A549 (cell line): ENCODE data around the gene KCNIP4. TPM values are rescaled to one million over a fixed set of nuclear protein-coding genes. Genes with fewer than 3 reads are reported as not detected.

Source experiments
- ATAC-seq, 2 experiments: fragments of 200-7000 bp in 1 of 2; fragments of >200 bp in 1 of 2; cut with Nextera tagmentation in 1 of 2; cut with Tn5 transposase in 1 of 2; 3 replicates each; pipeline versions ENCODE4 v1.8.0 to v1.9.1; 2018 to 2020; ENCODE audit warnings: mild to moderate bottlenecking in 1 of 2, moderate library complexity in 1 of 2
- CTCF ChIA-PET: fragments of 300-600 bp; sonication (Branson Sonifier 250); formaldehyde crosslinking; extraction: SDS; loops from one replicate; lab custom pipeline; 2021; ENCODE audit warnings: antibody characterized with exemption, inconsistent platforms; lab: Yijun Ruan, JAX
- POLR2A ChIA-PET: fragments of 350-600 bp; formaldehyde crosslinking; extraction: SDS; loops from one replicate; lab custom pipeline; 2021; ENCODE audit warnings: antibody characterized with exemption, inconsistent platforms; lab: Yijun Ruan, JAX
- DNase-seq, 2 experiments: peaks; one replicate each; pipeline versions ENCODE4 v3.0.0 to v3.0.0-alpha.2; 2011 to 2016; ENCODE audit warnings: low read depth in 1 of 2, low spot score in 1 of 2
- FAIRE-seq: peaks from 2 replicates; lab custom pipeline; 2011; peaks lifted over from hg19 to GRCh38; lab: Jason Lieb, UNC
- H3K27ac ChIP-seq, 2 experiments: fragments of >200 bp; sonication (Bioruptor Twin); formaldehyde crosslinking; 3 replicates each; pipeline ENCODE4 v1.5.1; 2016 to 2017
- H3K4me1 ChIP-seq: fragments of >200 bp; sonication (Bioruptor Twin); formaldehyde crosslinking; 3 replicates; pipeline ENCODE4 v1.6.1; 2016
- H3K4me2 ChIP-seq: fragments of >200 bp; sonication (Bioruptor Twin); formaldehyde crosslinking; 3 replicates; pipeline ENCODE4 v1.6.1; 2016
- H3K4me3 ChIP-seq: fragments of >200 bp; sonication (Bioruptor Twin); formaldehyde crosslinking; 3 replicates; pipeline ENCODE4 v1.5.1; 2016
- H3K9me3 ChIP-seq: fragments of >200 bp; sonication (Bioruptor Twin); formaldehyde crosslinking; 3 replicates; pipeline ENCODE4 v1.6.1; 2016
- BCL3 ChIP-seq: fragments of >200 bp; sonication (Bioruptor Twin); formaldehyde crosslinking; IDR thresholded peaks from 3 replicates; pipeline ENCODE4 v1.6.1; 2016
- CBX2 ChIP-seq: fragments of 200-600 bp; sonication (generic); IDR thresholded peaks from 2 replicates; pipeline ENCODE4 v1.6.1; 2016; ENCODE audit warnings: low read depth, mild to moderate bottlenecking, borderline replicate concordance
- CBX8 ChIP-seq: fragments of 200-600 bp; sonication (generic); IDR thresholded peaks from 2 replicates; pipeline ENCODE4 v1.6.1; 2016
- CHD2 ChIP-seq: fragments of 150-350 bp; IDR thresholded peaks from 2 replicates; pipeline ENCODE4 v1.6.1; 2014; ENCODE audit warnings: low read length; ENCODE audit not compliant: partially characterized antibody
- ELK1 ChIP-seq: fragments of 150-350 bp; IDR thresholded peaks from 2 replicates; pipeline ENCODE4 v1.6.1; 2014; ENCODE audit warnings: low read depth, mild to moderate bottlenecking, low read length
- EP300 ChIP-seq, 2 experiments: fragments of >200 bp; sonication (Bioruptor Twin); formaldehyde crosslinking; IDR thresholded peaks; 2 replicates in 1 of 2; 3 replicates in 1 of 2; pipeline ENCODE4 v1.6.1; 2016 to 2017
- ESRRA ChIP-seq: fragments of 150-350 bp; IDR thresholded peaks from 2 replicates; pipeline ENCODE4 v1.6.1; 2014; ENCODE audit warnings: mild to moderate bottlenecking, low read length, borderline replicate concordance
- FOSB ChIP-seq: fragments of 250-450 bp; sonication (Bioruptor Pico); IDR thresholded peaks from 2 replicates; pipeline ENCODE4 v1.5.0; 2020; ENCODE audit warnings: mild to moderate bottlenecking, moderate library complexity
- FOSL2 ChIP-seq, 2 experiments: fragments of 450-650 bp in 1 of 2; fragments of >200 bp in 1 of 2; sonication (Bioruptor Twin) in 1 of 2; formaldehyde crosslinking; IDR thresholded peaks; 2 replicates each; pipeline versions ENCODE4 v1.5.0 to v1.6.1; 2016 to 2020; ENCODE audit warnings: mild to moderate bottlenecking in 1 of 2, moderate library complexity in 1 of 2
- HES2 ChIP-seq: fragments of >200 bp; sonication (Bioruptor Twin); formaldehyde crosslinking; IDR thresholded peaks from 2 replicates; pipeline ENCODE4 v1.6.1; 2016
- HMGXB4 ChIP-seq: fragments of 250-450 bp; sonication (Bioruptor Pico); IDR thresholded peaks from 2 replicates; pipeline ENCODE4 v1.5.0; 2021; ENCODE audit warnings: mild to moderate bottlenecking, moderate library complexity, borderline replicate concordance
- JUN ChIP-seq, 2 experiments: fragments of >200 bp; sonication (Bioruptor Twin); formaldehyde crosslinking; IDR thresholded peaks; 2 replicates in 1 of 2; 3 replicates in 1 of 2; pipeline ENCODE4 v1.6.1; 2016 to 2017
- JUNB ChIP-seq: fragments of >200 bp; sonication (Bioruptor Twin); formaldehyde crosslinking; IDR thresholded peaks from 2 replicates; pipeline ENCODE4 v1.6.1; 2016
- KDM1A ChIP-seq: fragments of 200-600 bp; sonication (generic); IDR thresholded peaks from 2 replicates; pipeline ENCODE4 v1.6.1; 2016; ENCODE audit warnings: low read depth, mild to moderate bottlenecking
- MAFK ChIP-seq: fragments of 450-650 bp; IDR thresholded peaks from 2 replicates; pipeline ENCODE4 v1.6.1; 2014; ENCODE audit not compliant: partially characterized antibody
- MAZ ChIP-seq: fragments of 150-350 bp; IDR thresholded peaks from 2 replicates; pipeline ENCODE4 v1.6.1; 2014; ENCODE audit warnings: antibody characterized with exemption, low read depth, low read length, borderline replicate concordance
- PBX3 ChIP-seq: IDR thresholded peaks from 2 replicates; pipeline ENCODE4 v1.6.1; 2012
- POLR2A ChIP-seq: IDR thresholded peaks from 2 replicates; pipeline ENCODE4 v1.6.1; 2012; ENCODE audit warnings: mild to moderate bottlenecking, low read length
- RCOR1 ChIP-seq: fragments of 150-350 bp; IDR thresholded peaks from 2 replicates; pipeline ENCODE4 v1.6.1; 2014; ENCODE audit warnings: antibody characterized with exemption, low read length, low read depth
- RFX5 ChIP-seq: fragments of 450-650 bp; IDR thresholded peaks from 2 replicates; pipeline ENCODE4 v1.7.1; 2014; ENCODE audit warnings: antibody characterized with exemption, mild to moderate bottlenecking, moderate library complexity
- SMC3 ChIP-seq: fragments of >200 bp; sonication (Bioruptor Twin); formaldehyde crosslinking; IDR thresholded peaks from 3 replicates; pipeline ENCODE4 v1.6.1; 2018; ENCODE audit warnings: inconsistent platforms
- SREBF2 ChIP-seq: fragments of 450-650 bp; IDR thresholded peaks from 2 replicates; pipeline ENCODE4 v1.6.1; 2014; ENCODE audit warnings: mild to moderate bottlenecking, moderate library complexity
- TP53 ChIP-seq: fragments of 250-450 bp; sonication (Bioruptor Pico); IDR thresholded peaks from 2 replicates; pipeline ENCODE4 v1.5.0; 2021; ENCODE audit warnings: mild to moderate bottlenecking, moderate library complexity
- ZNF302 ChIP-seq: fragments of 250-450 bp; sonication (Bioruptor Pico); IDR thresholded peaks from 2 replicates; pipeline ENCODE4 v1.9.0; 2021; ENCODE audit warnings: inconsistent platforms, mild to moderate bottlenecking, moderate library complexity
- WGBS: methylation state at CpG from one replicate; pipeline ENCODE4 v1.1.6; 2017; ENCODE audit errors: missing lambda C conversion rate; 5-methylcytosine and 5-hydroxymethylcytosine counted together
- polyA plus RNA-seq, 4 experiments: library from polyadenylated mRNA; depleted of rRNA in 3 of 4; stranded (reverse); fragments of >200 nt; fragmentation: RNase III in 1 of 4; extraction: RNeasy Plus Mini Kit Qiagen cat#74134 plus additional on column Dnase treatment in 1 of 4; gene quantifications; 2 replicates in 3 of 4; 3 replicates in 1 of 4; pipeline ENCODE4 v1.2.3, GENCODE V29; 2011 to 2017

Gene KCNIP4
- polyA plus RNA-seq, 2 of the 4 experiments (the other 2 are of a cell fraction) = not detected

GRCh38 chr4:20883231-20883630 is 1065.3 kb downstream of the KCNIP4 start:
- ChIA-PET CTCF (no interaction called here), POLR2A (no interaction called here)
- Histone ChIP-seq H3K4me1 (no peaks in the 10 kb centered on the region), H3K27ac (no peak overlapping the region), H3K9me3 (no peaks in the 10 kb centered on the region), H3K4me2 (no peak overlapping the region), H3K4me3 (no peak overlapping the region)
- TF ChIP-seq POLR2A (no peak), MAFK (no peak), ZNF302 (CRISPR knock-in tag) (no peak), SREBF2 (no peak), ESRRA (no peak), PBX3 (no peak), CHD2 (no peak)
- ATAC-seq (no peak), FAIRE-seq (no peak), DNase-seq (peak in 1 of 2 experiments; percentile 0)
- 1% methylated on average over 5 of the region's 5 CpGs for WGBS

GRCh38 chr4:20882500-20882899 is 1066.1 kb downstream of the KCNIP4 start:
- H3K4me3 ChIP-seq = no peak overlapping the region
- no peak for TF ChIP-seq FOSB
- no peak for TF ChIP-seq JUN (IDR thresholded peaks at IDR 0.05)
- no peak for TF ChIP-seq ZNF302 (CRISPR knock-in tag)
- no peak for TF ChIP-seq POLR2A
- no peak for TF ChIP-seq BCL3
- no peak for TF ChIP-seq CBX8
- no peak for TF ChIP-seq RCOR1
- no peak for TF ChIP-seq KDM1A
- TF ChIP-seq TP53 (CRISPR knock-in tag) = no peak
- no peak for TF ChIP-seq ELK1
- TF ChIP-seq HES2 = no peak
- TF ChIP-seq RFX5 = no peak
- TF ChIP-seq SMC3 = no peak
- ChIA-PET POLR2A (no interaction called here), CTCF (no interaction called here)
- no peak overlapping the region for H3K4me2 ChIP-seq
- no peak overlapping the region for H3K27ac ChIP-seq
- DNase-seq (no peak), FAIRE-seq (no peak), ATAC-seq (no peak)
- 29% methylated on average over 11 of the region's 11 CpGs for WGBS
- H3K4me1 ChIP-seq = no peaks in the 10 kb centered on the region
- H3K9me3 ChIP-seq = no peaks in the 10 kb centered on the region

GRCh38 chr4:20881658-20882057 is 1066.9 kb downstream of the KCNIP4 start:
- H3K4me2 ChIP-seq = no peak overlapping the region
- no peak for ATAC-seq
- CTCF ChIA-PET = no interaction called here
- WGBS = 4% methylated on average over 2 of the region's 2 CpGs
- DNase-seq = no peak
- TF ChIP-seq EP300 (IDR thresholded peaks at IDR 0.05) (no peak), JUN (IDR thresholded peaks at IDR 0.05) (no peak), HMGXB4 (CRISPR knock-in tag) (no peak), MAZ (no peak), FOSL2 (IDR thresholded peaks at IDR 0.05) (no peak), FOSL2 (CRISPR knock-in tag; IDR thresholded peaks at IDR 0.05) (no peak), JUNB (no peak), HES2 (no peak), SMC3 (no peak), CBX2 (no peak), CBX8 (no peak)
- TF ChIP-seq, all 56 proteins: peak for 0
- no peak overlapping the region for H3K27ac ChIP-seq
- no peak for FAIRE-seq
- no peaks in the 10 kb centered on the region for H3K9me3 ChIP-seq
- POLR2A ChIA-PET = no interaction called here
- H3K4me1 ChIP-seq = no peaks in the 10 kb centered on the region
- no peak overlapping the region for H3K4me3 ChIP-seq
